MM.1S (cell line): ENCODE data around the gene DCLRE1C.
"Not testable (repeated sequence)": the region's sequence is repeated elsewhere in the genome, so short reads cannot be mapped to it uniquely, and the experiment has no call there.

Experiments used
- DNase-seq: peaks from one replicate; pipeline ENCODE4 v3.0.0-alpha.2; 2015
- H2AFZ ChIP-seq: fragments of 300-600 bp; sonication (generic); 2 replicates; pipeline ENCODE4 v1.6.0; 2016; ENCODE audit warnings: antibody characterized with exemption, low read length
- H3F3A ChIP-seq: fragments of 300-600 bp; sonication (generic); 2 replicates; pipeline ENCODE4 v1.6.1; 2016; ENCODE audit warnings: mild to moderate bottlenecking, antibody characterized with exemption, low read length, moderate library complexity, mixed read lengths; ENCODE audit not compliant: insufficient read depth
- H3K27ac ChIP-seq: fragments of 300-600 bp; sonication (generic); 2 replicates; pipeline ENCODE4 v1.5.1; 2016; ENCODE audit warnings: mild to moderate bottlenecking, low read length
- H3K27me3 ChIP-seq: fragments of 300-600 bp; sonication (generic); replicated peaks from 2 replicates; pipeline ENCODE4 v1.6.0; 2016; ENCODE audit warnings: low read length; ENCODE audit not compliant: insufficient read depth
- H3K36me3 ChIP-seq: fragments of 300-600 bp; sonication (generic); replicated peaks from 2 replicates; pipeline ENCODE4 v1.6.1; 2016; ENCODE audit warnings: mild to moderate bottlenecking, low read length, mixed read lengths; ENCODE audit not compliant: insufficient read depth
- H3K4me1 ChIP-seq: fragments of 300-600 bp; sonication (generic); 2 replicates; pipeline ENCODE4 v1.6.1; 2016; ENCODE audit warnings: low read length, mixed read lengths
- H3K4me2 ChIP-seq: fragments of 300-600 bp; sonication (generic); 2 replicates; pipeline ENCODE4 v1.6.0; 2016; ENCODE audit warnings: low read depth, low read length
- H3K4me3 ChIP-seq: fragments of 300-600 bp; sonication (generic); 2 replicates; pipeline ENCODE4 v1.5.1; 2016; ENCODE audit warnings: low read length, mixed read lengths
- H3K79me2 ChIP-seq: fragments of 300-600 bp; sonication (generic); 2 replicates; pipeline ENCODE4 v1.6.1; 2016; ENCODE audit warnings: mixed run types, low read length, mixed read lengths
- H3K9ac ChIP-seq: fragments of 300-600 bp; sonication (generic); 2 replicates; pipeline ENCODE4 v1.6.1; 2016; ENCODE audit warnings: low read length, mixed read lengths
- H3K9me2 ChIP-seq: fragments of 300-600 bp; sonication (generic); replicated peaks from 2 replicates; pipeline ENCODE4 v1.6.1; 2016; ENCODE audit warnings: mild to moderate bottlenecking, low read length, mixed read lengths; ENCODE audit not compliant: insufficient read depth
- H3K9me3 ChIP-seq: fragments of 300-600 bp; sonication (generic); replicated peaks from 2 replicates; pipeline ENCODE4 v1.6.1; 2016; ENCODE audit warnings: mild to moderate bottlenecking, low read length, mixed read lengths; ENCODE audit not compliant: insufficient read depth
- H4K20me1 ChIP-seq: fragments of 300-600 bp; sonication (generic); 2 replicates; pipeline ENCODE4 v1.6.1; 2016; ENCODE audit warnings: mild to moderate bottlenecking, low read length, moderate library complexity, mixed read lengths; ENCODE audit not compliant: insufficient read depth
- EZH2 ChIP-seq: fragments of 300-600 bp; sonication (generic); optimal IDR thresholded peaks from 2 replicates; pipeline ENCODE3; 2017; ENCODE audit warnings: low read depth, mild to moderate bottlenecking, antibody characterized with exemption, low read length, mixed read lengths
- EZH2phosphoT487 ChIP-seq: fragments of 300-600 bp; sonication (generic); IDR thresholded peaks from 2 replicates; pipeline ENCODE4 v1.6.1; 2018; ENCODE audit warnings: antibody characterized with exemption, low read length
- TF ChIP-seq, protein P1 (sequence below): fragments of 300-600 bp; sonication (generic); IDR thresholded peaks from 2 replicates; pipeline ENCODE4 v1.5.1; 2016; ENCODE audit warnings: antibody characterized with exemption, low read length, mixed read lengths

The DCLRE1C gene

DNA sequence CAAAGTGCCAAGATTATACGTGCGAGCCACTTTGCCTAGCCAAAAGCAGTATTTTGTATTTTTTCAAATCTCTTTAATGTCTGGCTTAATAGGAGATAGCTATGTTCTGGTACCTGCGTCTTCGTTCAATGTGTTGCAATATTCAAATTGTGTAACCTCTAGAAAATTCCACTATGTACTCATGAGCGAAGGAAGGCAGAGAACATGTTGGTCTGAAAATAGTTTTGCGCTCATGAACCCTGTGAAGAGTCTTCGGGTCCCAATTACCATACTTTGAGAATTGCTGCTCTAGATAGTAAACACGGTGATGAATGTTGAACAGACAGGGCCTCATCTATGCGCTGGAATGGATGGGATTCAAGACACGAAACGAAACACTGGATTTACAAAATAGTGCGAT, 78.0 kb downstream of the DCLRE1C start:
- Histone ChIP-seq H3K79me2 (peaks cover 49% of the 10 kb centered on the region), H3K4me2 (no peak overlapping the region), H3K27ac (no peak overlapping the region)

DNA sequence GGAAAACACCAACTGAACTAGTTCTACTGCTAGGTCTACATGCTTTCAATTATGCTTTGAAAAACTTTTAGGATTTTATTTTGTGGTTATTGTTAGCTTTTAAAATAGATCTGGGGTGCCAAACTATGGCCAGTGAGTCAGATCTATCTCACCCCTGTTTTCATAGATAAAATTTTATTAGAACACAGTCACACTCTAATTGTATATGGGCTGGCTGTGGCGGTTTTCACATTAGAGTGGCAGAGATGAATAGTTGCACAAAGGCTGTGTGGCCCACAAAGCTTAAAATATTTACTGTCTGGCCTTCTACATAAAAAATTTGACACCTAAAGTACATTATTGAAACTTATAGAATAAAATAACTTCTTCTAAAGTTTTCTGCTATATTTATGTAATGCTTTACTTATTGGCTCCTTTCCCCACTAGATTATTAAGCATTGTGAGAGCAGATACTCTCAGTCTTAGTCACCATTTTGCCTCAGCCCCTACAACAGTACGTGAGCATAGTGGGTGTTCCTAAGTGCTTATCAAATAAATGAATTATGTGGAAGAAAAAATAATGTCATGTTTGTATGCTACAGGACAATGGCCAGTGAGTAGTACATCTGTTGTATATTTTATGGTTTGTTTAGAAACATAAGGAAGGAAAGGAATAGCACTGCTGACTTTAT, 80.7 kb downstream of the DCLRE1C start:
- no peaks in the 10 kb centered on the region for H3K27me3 ChIP-seq
- TF ChIP-seq, protein P1, sequence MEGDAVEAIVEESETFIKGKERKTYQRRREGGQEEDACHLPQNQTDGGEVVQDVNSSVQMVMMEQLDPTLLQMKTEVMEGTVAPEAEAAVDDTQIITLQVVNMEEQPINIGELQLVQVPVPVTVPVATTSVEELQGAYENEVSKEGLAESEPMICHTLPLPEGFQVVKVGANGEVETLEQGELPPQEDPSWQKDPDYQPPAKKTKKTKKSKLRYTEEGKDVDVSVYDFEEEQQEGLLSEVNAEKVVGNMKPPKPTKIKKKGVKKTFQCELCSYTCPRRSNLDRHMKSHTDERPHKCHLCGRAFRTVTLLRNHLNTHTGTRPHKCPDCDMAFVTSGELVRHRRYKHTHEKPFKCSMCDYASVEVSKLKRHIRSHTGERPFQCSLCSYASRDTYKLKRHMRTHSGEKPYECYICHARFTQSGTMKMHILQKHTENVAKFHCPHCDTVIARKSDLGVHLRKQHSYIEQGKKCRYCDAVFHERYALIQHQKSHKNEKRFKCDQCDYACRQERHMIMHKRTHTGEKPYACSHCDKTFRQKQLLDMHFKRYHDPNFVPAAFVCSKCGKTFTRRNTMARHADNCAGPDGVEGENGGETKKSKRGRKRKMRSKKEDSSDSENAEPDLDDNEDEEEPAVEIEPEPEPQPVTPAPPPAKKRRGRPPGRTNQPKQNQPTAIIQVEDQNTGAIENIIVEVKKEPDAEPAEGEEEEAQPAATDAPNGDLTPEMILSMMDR = no peak
- TF ChIP-seq EZH2 = no peak
- no peak for TF ChIP-seq EZH2phosphoT487
- no peak overlapping the region for H3K27ac ChIP-seq
- H3K4me3 ChIP-seq = no peak overlapping the region
- no peaks in the 10 kb centered on the region for H3F3A ChIP-seq
- H3K36me3 ChIP-seq = no peaks in the 10 kb centered on the region; the same call in 1 of the 2 replicates
- H3K9me3 ChIP-seq = no peaks in the 10 kb centered on the region
- DNase-seq = no peak
- peaks cover 26% of the 10 kb centered on the region for H3K79me2 ChIP-seq
- H3K9me2 ChIP-seq = no peaks in the 10 kb centered on the region
- no peaks in the 10 kb centered on the region for H4K20me1 ChIP-seq
- no peak overlapping the region for H2AFZ ChIP-seq
- peaks cover 15% of the 10 kb centered on the region for H3K4me1 ChIP-seq
- H3K4me2 ChIP-seq = no peak overlapping the region
- no peak overlapping the region for H3K9ac ChIP-seq

More for the DNA sequence above, 78.0 kb downstream of the DCLRE1C start:
- no peaks in the 10 kb centered on the region for H3K27me3 ChIP-seq
- H4K20me1 ChIP-seq = no peaks in the 10 kb centered on the region
- no peaks in the 10 kb centered on the region; the same call in 1 of the 2 replicates for H3K36me3 ChIP-seq
- no peak overlapping the region for H3K9ac ChIP-seq
- TF ChIP-seq EZH2 = no peak
- TF ChIP-seq EZH2phosphoT487 = no peak
- TF ChIP-seq, protein P1 = no peak
- no peak overlapping the region for H2AFZ ChIP-seq
- no peaks in the 10 kb centered on the region for H3K9me2 ChIP-seq
- peaks cover 18% of the 10 kb centered on the region for H3K4me1 ChIP-seq
- DNase-seq = no peak
- H3K9me3 ChIP-seq = no peaks in the 10 kb centered on the region
- no peak overlapping the region for H3K4me3 ChIP-seq
- H3F3A ChIP-seq = no peaks in the 10 kb centered on the region

DNA sequence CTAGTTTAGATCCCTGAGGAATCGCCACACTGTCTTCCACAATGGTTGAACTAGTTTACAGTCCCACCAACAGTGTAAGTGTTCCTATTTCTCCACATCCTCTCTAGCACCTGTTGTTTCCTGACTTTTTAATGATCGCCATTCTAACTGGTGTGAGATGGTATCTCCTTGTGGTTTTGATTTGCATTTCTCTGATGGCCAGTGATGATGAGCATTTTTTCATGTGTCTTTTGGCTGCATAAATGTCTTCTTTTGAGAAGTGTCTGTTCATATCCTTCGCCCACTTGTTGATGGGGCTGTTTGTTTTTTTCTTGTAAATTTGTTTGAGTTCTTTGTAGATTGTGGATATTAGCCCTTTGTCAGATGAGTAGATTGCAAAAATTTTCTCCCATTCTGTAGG, 89.0 kb downstream of the DCLRE1C start:
- not testable (repeated sequence) for H4K20me1 ChIP-seq, H3K27me3 ChIP-seq, H3K9me2 ChIP-seq, H3K9me3 ChIP-seq, H2AFZ ChIP-seq, H3K4me3 ChIP-seq, H3K36me3 ChIP-seq, DNase-seq, H3K4me2 ChIP-seq, H3K9ac ChIP-seq, H3K27ac ChIP-seq, H3K4me1 ChIP-seq, H3F3A ChIP-seq
- peaks cover 12% of the 10 kb centered on the region; the same call in 1 of the 2 replicates for H3K79me2 ChIP-seq

DNA sequence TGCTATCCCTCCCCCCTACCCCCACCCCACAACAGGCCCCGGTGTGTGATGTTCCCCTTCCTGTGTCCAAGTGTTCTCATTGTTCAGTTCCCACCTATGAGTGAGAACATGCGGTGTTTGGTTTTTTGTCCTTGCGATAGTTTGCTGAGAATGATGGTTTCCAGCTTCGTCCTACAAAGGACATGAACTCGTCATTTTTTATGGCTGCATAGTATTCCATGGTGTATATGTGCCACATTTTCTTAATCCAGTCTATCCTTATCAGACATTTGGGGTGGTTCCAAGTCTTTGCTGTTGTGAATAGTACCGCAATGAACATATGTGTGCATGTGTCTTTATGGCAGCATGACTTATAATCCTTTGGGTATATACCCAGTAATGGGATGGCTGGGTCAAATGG, 89.4 kb downstream of the DCLRE1C start:
- not testable (repeated sequence) for H3K36me3 ChIP-seq, H4K20me1 ChIP-seq, H3K9me2 ChIP-seq, H2AFZ ChIP-seq, H3K9me3 ChIP-seq, H3K9ac ChIP-seq, H3K4me3 ChIP-seq, H3K4me2 ChIP-seq, H3K4me1 ChIP-seq, H3F3A ChIP-seq, DNase-seq, H3K27ac ChIP-seq, H3K27me3 ChIP-seq
- H3K79me2 ChIP-seq = peaks cover 13% of the 10 kb centered on the region; the same call in 1 of the 2 replicates
